Esophagus squamous epithelium (tissue), 5 donors: Measurements from ENCODE around the gene CDH20. TPM values are rescaled to one million over a fixed set of nuclear protein-coding genes. Genes with fewer than 3 reads are reported as not detected.

Source experiments
- DNase-seq: peaks from one replicate; lab custom pipeline; 2025; lab: John Stamatoyannopoulos, UW
- H3K27ac ChIP-seq, 4 donors: fragments of 200-600 bp; sonication (generic); one replicate each; pipeline ENCODE4 v1.5.1; 2016 to 2019; ENCODE audit warnings: mild to moderate bottlenecking in 1 of 4
- H3K27me3 ChIP-seq, 4 donors: fragments of 200-600 bp; sonication (generic); 1 replicate in 3 of 4; 2 replicates in 1 of 4; pipeline versions ENCODE4 v1.5.1 to v1.6.0; 2017 to 2021; ENCODE audit warnings: antibody characterized with exemption in 1 of 4
- H3K36me3 ChIP-seq, 3 donors: fragments of 200-600 bp; sonication (generic); one replicate each; pipeline ENCODE4 v1.5.1; 2016 to 2019
- H3K4me1 ChIP-seq, 3 donors: fragments of 200-600 bp; sonication (generic); one replicate each; pipeline ENCODE4 v1.5.1; 2017 to 2019
- H3K4me3 ChIP-seq, 4 donors: fragments of 200-600 bp; sonication (generic); 1 replicate in 3 of 4; 2 replicates in 1 of 4; pipeline ENCODE4 v1.5.1; 2016 to 2019; ENCODE audit warnings: mild to moderate bottlenecking in 2 of 4, moderate library complexity in 1 of 4
- H3K9me3 ChIP-seq, 3 donors: fragments of 200-600 bp; sonication (generic); one replicate each; pipeline ENCODE4 v1.5.1; 2016 to 2019
- CTCF ChIP-seq, 6 experiments: fragments of 450-650 bp in 4 of 6; fragments of 200-600 bp in 2 of 6; sonication (generic) in 2 of 6; IDR thresholded peaks; one replicate each; pipeline ENCODE4 v1.5.1; 2016 to 2019; ENCODE audit warnings: antibody characterized with exemption in 6 of 6, mild to moderate bottlenecking in 4 of 6, moderate library complexity in 4 of 6
- POLR2A ChIP-seq, 4 donors: fragments of 450-650 bp; IDR thresholded peaks; one replicate each; pipeline ENCODE4 v1.6.1; 2017; ENCODE audit warnings: antibody characterized with exemption in 4 of 4, mild to moderate bottlenecking in 4 of 4, moderate library complexity in 3 of 4
- WGBS, 2 donors: methylation state at CpG; one replicate each; pipeline ENCODE4 v1.1.5; 2018; 5-methylcytosine and 5-hydroxymethylcytosine counted together
- intact Hi-C: fragments of 100-400 bp; cut with DNase I; formaldehyde crosslinking; loops from one replicate; pipeline ENCODE4 v1.15.0; 2022
- total RNA-seq, 4 donors: library from RNA; depleted of rRNA; stranded (reverse); fragments of >200 nt; gene quantifications; one replicate each; pipeline ENCODE4 v1.1.0, GENCODE V29; 2016
- donor health status: DM: yes; HTN: yes; CAD: no.

CDH20 gene
- total RNA-seq, 4 donors from 2014 or later = 0.23 to 3.4 TPM; not detected in 2

- TF ChIP-seq CTCF (IDR thresholded peaks at IDR 0.05) = no peak
- no peak for TF ChIP-seq POLR2A (IDR thresholded peaks at IDR 0.05)
- Histone ChIP-seq H3K36me3 (no peaks in the 10 kb centered on the region), H3K4me1 (no peaks in the 10 kb centered on the region), H3K27ac (no peak overlapping the region), H3K27me3 (no peaks in the 10 kb centered on the region), H3K9me3 (no peaks in the 10 kb centered on the region), H3K4me3 (no peak overlapping the region)
- DNase-seq = no peak
- WGBS, 2 donors = 86 to 92% methylated on average over 2 of the region's 2 CpGs
- intact Hi-C loops = no loop called here
Observed at GRCh38 chr18:61371111-61371510, 37.9 kb downstream of the CDH20 start.

GRCh38 chr18:61379827-61380226 is 46.6 kb downstream of the CDH20 start:
- Histone ChIP-seq H3K36me3 (no peaks in the 10 kb centered on the region), H3K27me3 (no peaks in the 10 kb centered on the region)
- TF ChIP-seq CTCF (IDR thresholded peaks at IDR 0.05) (no peak), POLR2A (IDR thresholded peaks at IDR 0.05) (no peak)

GRCh38 chr18:61388010-61388409 is 54.8 kb downstream of the CDH20 start:
- H3K27ac ChIP-seq = no peak overlapping the region
- TF ChIP-seq CTCF (IDR thresholded peaks at IDR 0.05) (no peak), POLR2A (IDR thresholded peaks at IDR 0.05) (no peak)
- H3K4me3 ChIP-seq = no peak overlapping the region
- no peaks in the 10 kb centered on the region for H3K9me3 ChIP-seq
- WGBS, 2 donors = 74 to 78% methylated on average over 2 of the region's 2 CpGs
- no peak for DNase-seq
- intact Hi-C loops = no loop called here
- no peaks in the 10 kb centered on the region for H3K36me3 ChIP-seq
- H3K4me1 ChIP-seq = no peaks in the 10 kb centered on the region
- H3K27me3 ChIP-seq = no peaks in the 10 kb centered on the region

More at GRCh38 chr18:61379827-61380226, 46.6 kb downstream of the CDH20 start:
- no peak for DNase-seq
- no peak overlapping the region for H3K4me3 ChIP-seq
- 45 to 58% methylated on average over 4 of the region's 4 CpGs for WGBS, 2 donors
- intact Hi-C loops = no loop called here
- H3K4me1 ChIP-seq = no peaks in the 10 kb centered on the region
- H3K27ac ChIP-seq = no peak overlapping the region
- no peaks in the 10 kb centered on the region for H3K9me3 ChIP-seq

GRCh38 chr18:61394983-61395382 is 61.8 kb downstream of the CDH20 start:
- DNase-seq = no peak
- no peaks in the 10 kb centered on the region for H3K9me3 ChIP-seq
- H3K27ac ChIP-seq = no peak overlapping the region
- no peak overlapping the region for H3K4me3 ChIP-seq
- H3K27me3 ChIP-seq = no peaks in the 10 kb centered on the region
- no peaks in the 10 kb centered on the region for H3K36me3 ChIP-seq
- intact Hi-C loops = no loop called here
- H3K4me1 ChIP-seq = peaks cover 0 to 2% (median 0%) of the 10 kb centered on the region in 3 donors
- no peak for TF ChIP-seq POLR2A (IDR thresholded peaks at IDR 0.05)
- TF ChIP-seq CTCF (IDR thresholded peaks at IDR 0.05) = no peak

- WGBS, 2 donors = 68 to 73% methylated on average over 3 of the region's 3 CpGs
- Histone ChIP-seq H3K9me3 (no peaks in the 10 kb centered on the region), H3K27me3 (no peaks in the 10 kb centered on the region), H3K36me3 (no peaks in the 10 kb centered on the region), H3K4me1 (peaks cover 0 to 4% (median 0%) of the 10 kb centered on the region in 3 donors), H3K27ac (no peak overlapping the region), H3K4me3 (no peak overlapping the region)
- TF ChIP-seq POLR2A (IDR thresholded peaks at IDR 0.05) (no peak), CTCF (IDR thresholded peaks at IDR 0.05) (no peak)
- no peak for DNase-seq
- intact Hi-C loops = no loop called here
Observed at GRCh38 chr18:61397222-61397621, 64.0 kb downstream of the CDH20 start.
